Measurements from ENCODE around the gene ATP6V0C. TPM values are rescaled to one million over a fixed set of nuclear protein-coding genes. Genes with fewer than 3 reads are reported as not detected.
A peak's percentile ranks its signal among the peaks of the same experiment; 100 is the strongest.

The ATP6V0C gene
- total and polyA plus RNA-seq, 2 of the 13 experiments (the other 11 are each of a cell fraction or from before 2014, with no cell fraction given), result 10.4 to 20.1 TPM

DNA sequence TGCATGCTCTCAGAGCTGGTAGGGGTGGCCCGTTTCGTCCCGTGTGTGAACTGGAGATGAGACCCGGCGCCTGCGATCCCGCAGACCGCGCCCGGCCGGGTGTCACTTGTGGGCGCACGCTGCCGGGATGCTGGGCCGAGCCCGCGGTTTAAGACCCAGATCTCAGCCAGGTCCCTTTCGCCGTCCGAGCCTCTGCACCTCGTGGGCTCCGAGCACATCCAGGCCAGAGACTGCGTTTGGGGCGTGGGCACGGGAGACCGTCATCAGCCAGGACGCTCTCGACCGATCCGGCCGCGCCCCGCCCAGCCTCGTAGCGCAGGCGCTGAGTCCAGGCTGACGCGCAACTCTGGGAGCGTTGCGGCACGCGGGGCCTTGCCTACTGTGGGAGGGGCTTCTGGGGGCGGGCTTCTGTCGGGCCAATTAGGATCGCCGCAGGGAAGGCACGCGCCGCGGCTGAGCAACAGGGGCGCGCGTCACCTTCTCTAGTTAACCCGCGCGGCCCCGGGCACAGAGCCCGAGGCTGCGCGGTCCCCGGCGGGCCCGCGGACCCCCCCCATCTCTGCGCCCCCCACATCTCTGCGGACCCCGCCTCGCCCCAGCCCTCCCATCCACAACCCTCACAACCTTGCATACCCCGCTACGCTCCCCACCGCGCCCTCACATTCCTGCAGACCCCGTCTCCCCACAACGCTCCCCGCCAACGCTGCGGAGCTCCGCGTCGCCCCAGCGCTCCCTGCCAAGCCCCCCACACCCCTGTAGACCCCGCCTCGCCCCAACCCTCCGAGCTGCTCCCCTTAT is 18.1 kb downstream of the ATP6V0C start (continued):
- TF ChIP-seq ZBTB34 (CRISPR knock-in tag; IDR thresholded peaks at IDR 0.05) (no peak), PHB2 (IDR thresholded peaks at IDR 0.05; ENCODE audit: partially characterized antibody) (no peak), ZNF839 (CRISPR knock-in tag; IDR thresholded peaks at IDR 0.05; ENCODE audit: borderline replicate concordance) (no peak), MAFG (CRISPR knock-in tag; IDR thresholded peaks at IDR 0.05) (no peak), ZNF205 (CRISPR knock-in tag; IDR thresholded peaks at IDR 0.05) (0 out of 2 replicates have a peak, but pooled peaks have one; percentile 41), SIX4 (CRISPR knock-in tag; IDR thresholded peaks at IDR 0.05) (0 out of 2 replicates have a peak, but pooled peaks have one; percentile 15), ZKSCAN1 (IDR thresholded peaks at IDR 0.05; ENCODE audit: low read length) (no peak), YY1 (IDR thresholded peaks at IDR 0.05; ENCODE audit: insufficient read depth, insufficient replicate concordance, low read depth, low read length) (no peak), STAT6 (CRISPR knock-in tag; IDR thresholded peaks at IDR 0.05; ENCODE audit: borderline replicate concordance) (no peak), ZNF549 (CRISPR knock-in tag; IDR thresholded peaks at IDR 0.05) (no peak), ATF7 (IDR thresholded peaks at IDR 0.05) (no peak), ATF7 (CRISPR knock-in tag; IDR thresholded peaks at IDR 0.05) (no peak), ZNF431 (CRISPR knock-in tag; IDR thresholded peaks at IDR 0.05; ENCODE audit: borderline replicate concordance, low read depth) (0 out of 2 replicates have a peak, but pooled peaks have one; percentile 54), RXRB (CRISPR knock-in tag; IDR thresholded peaks at IDR 0.05; ENCODE audit: borderline replicate concordance) (0 out of 2 replicates have a peak, but pooled peaks have one; percentile 49), STAT5B (CRISPR knock-in tag; IDR thresholded peaks at IDR 0.05) (no peak), ZNF775 (CRISPR knock-in tag; IDR thresholded peaks at IDR 0.05; ENCODE audit: borderline replicate concordance) (no peak), NFE2L1 (CRISPR knock-in tag; IDR thresholded peaks at IDR 0.05; ENCODE audit: borderline replicate concordance) (no peak), KMT2B (CRISPR knock-in tag; IDR thresholded peaks at IDR 0.05) (no peak), SPEN (CRISPR knock-in tag; IDR thresholded peaks at IDR 0.05; ENCODE audit: low read depth) (peak; percentile 78)
- TF ChIP-seq, protein P1, sequence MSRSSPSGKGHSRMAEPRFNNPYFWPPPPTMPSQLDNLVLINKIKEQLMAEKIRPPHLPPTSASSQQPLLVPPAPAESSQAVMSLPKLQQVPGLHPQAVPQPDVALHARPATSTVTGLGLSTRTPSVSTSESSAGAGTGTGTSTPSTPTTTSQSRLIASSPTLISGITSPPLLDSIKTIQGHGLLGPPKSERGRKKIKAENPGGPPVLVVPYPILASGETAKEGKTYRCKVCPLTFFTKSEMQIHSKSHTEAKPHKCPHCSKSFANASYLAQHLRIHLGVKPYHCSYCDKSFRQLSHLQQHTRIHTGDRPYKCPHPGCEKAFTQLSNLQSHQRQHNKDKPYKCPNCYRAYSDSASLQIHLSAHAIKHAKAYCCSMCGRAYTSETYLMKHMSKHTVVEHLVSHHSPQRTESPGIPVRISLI (CRISPR knock-in tag; IDR thresholded peaks at IDR 0.05; ENCODE audit: borderline replicate concordance), result 0 out of 2 replicates have a peak, but pooled peaks have one; percentile 12
- TF ChIP-seq, protein P2, sequence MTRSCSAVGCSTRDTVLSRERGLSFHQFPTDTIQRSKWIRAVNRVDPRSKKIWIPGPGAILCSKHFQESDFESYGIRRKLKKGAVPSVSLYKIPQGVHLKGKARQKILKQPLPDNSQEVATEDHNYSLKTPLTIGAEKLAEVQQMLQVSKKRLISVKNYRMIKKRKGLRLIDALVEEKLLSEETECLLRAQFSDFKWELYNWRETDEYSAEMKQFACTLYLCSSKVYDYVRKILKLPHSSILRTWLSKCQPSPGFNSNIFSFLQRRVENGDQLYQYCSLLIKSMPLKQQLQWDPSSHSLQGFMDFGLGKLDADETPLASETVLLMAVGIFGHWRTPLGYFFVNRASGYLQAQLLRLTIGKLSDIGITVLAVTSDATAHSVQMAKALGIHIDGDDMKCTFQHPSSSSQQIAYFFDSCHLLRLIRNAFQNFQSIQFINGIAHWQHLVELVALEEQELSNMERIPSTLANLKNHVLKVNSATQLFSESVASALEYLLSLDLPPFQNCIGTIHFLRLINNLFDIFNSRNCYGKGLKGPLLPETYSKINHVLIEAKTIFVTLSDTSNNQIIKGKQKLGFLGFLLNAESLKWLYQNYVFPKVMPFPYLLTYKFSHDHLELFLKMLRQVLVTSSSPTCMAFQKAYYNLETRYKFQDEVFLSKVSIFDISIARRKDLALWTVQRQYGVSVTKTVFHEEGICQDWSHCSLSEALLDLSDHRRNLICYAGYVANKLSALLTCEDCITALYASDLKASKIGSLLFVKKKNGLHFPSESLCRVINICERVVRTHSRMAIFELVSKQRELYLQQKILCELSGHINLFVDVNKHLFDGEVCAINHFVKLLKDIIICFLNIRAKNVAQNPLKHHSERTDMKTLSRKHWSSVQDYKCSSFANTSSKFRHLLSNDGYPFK (CRISPR knock-in tag; IDR thresholded peaks at IDR 0.05; ENCODE audit: borderline replicate concordance), result no peak
